ENCODE data around the gene CCDC85C. TPM values are rescaled to one million over a fixed set of nuclear protein-coding genes. Genes with fewer than 3 reads are reported as not detected.

CCDC85C gene
- total RNA-seq, 2 experiments from 2014 or later, result 5.8 to 7.5 TPM

- H3K4me1 Mint-ChIP-seq (ENCODE audit: low read depth), result no peaks in the 10 kb centered on the region
- H3K36me3 Mint-ChIP-seq (ENCODE audit: low read depth), result peaks cover 15% of the 10 kb centered on the region
- no peak for TF ChIP-seq CTCF (IDR thresholded peaks at IDR 0.05)
- POLR2A ChIA-PET, result no interaction called here
- CTCF ChIA-PET, result interaction anchor here (1.0 kb wide), 1 partner anchor 111 kb away, joined by 4 read pairs; no protein-coding TSS in a partner anchor
- H3K36me3 ChIP-seq (ENCODE audit: insufficient read depth, low read length), result peaks cover 18% of the 10 kb centered on the region
- no peak overlapping the region for H3K27ac ChIP-seq (ENCODE audit: low read depth in 1 of 2, low read length in 2 of 2)
- no peaks in the 10 kb centered on the region for H3K9me3 ChIP-seq (ENCODE audit: control insufficient read depth in 1 of 2, insufficient read depth in 1 of 2, low read length in 2 of 2)
- no peak for ATAC-seq (ENCODE audit: poor library complexity)
- no peak overlapping the region for H3K27ac Mint-ChIP-seq
- no peaks in the 10 kb centered on the region for H3K27me3 Mint-ChIP-seq
- no peaks in the 10 kb centered on the region for H3K27me3 ChIP-seq (ENCODE audit: control insufficient read depth in 1 of 2, insufficient read depth in 2 of 2, low read length in 2 of 2)
- DNase-seq, result peak in 1 of 14 experiments; percentile 28
- H3K4me1 ChIP-seq (ENCODE audit: insufficient read depth, low read length), result peaks cover 8% of the 10 kb centered on the region
- H3K9me3 Mint-ChIP-seq, result no peaks in the 10 kb centered on the region
- no peak overlapping the region for H3K4me3 Mint-ChIP-seq
- no peak overlapping the region for H3K4me3 ChIP-seq (ENCODE audit: low read length)
- intact Hi-C loops (cut with DNase I, micrococcal nuclease), result loop anchor here in 1 of 2 experiments (5.0 kb wide), 3 partner anchors 170 to 430 kb away; partner anchors contain the start of gene EML1
Observed at GRCh38 chr14:99516871-99517642, 87.0 kb downstream of the CCDC85C start.

GRCh38 chr14:99516156-99516870, 87.7 kb downstream of the CCDC85C start:
- Mint-ChIP-seq H3K9me3 (no peaks in the 10 kb centered on the region), H3K27ac (no peak overlapping the region), H3K36me3 (ENCODE audit: low read depth) (peaks cover 19% of the 10 kb centered on the region), H3K27me3 (no peaks in the 10 kb centered on the region), H3K4me1 (ENCODE audit: low read depth) (no peaks in the 10 kb centered on the region), H3K4me3 (no peak overlapping the region)
- H3K36me3 ChIP-seq (ENCODE audit: insufficient read depth, low read length), result peaks cover 24% of the 10 kb centered on the region
- H3K27ac ChIP-seq (ENCODE audit: low read depth in 1 of 2, low read length in 2 of 2), result no peak overlapping the region
- ChIA-PET POLR2A (interaction anchor here (1.1 kb wide), 1 partner anchor 35 kb away, joined by 3 read pairs; the partner anchor contains the start of genes CCNK and SETD3), CTCF (no interaction called here)
- intact Hi-C loops (cut with DNase I, micrococcal nuclease), result loop anchor here in 1 of 2 experiments (5.0 kb wide), 3 partner anchors 171 to 431 kb away; partner anchors contain the start of gene EML1
- peak in 3 of 14 experiments; percentile 4 to 32 (median 21) for DNase-seq
- H3K9me3 ChIP-seq (ENCODE audit: control insufficient read depth in 1 of 2, insufficient read depth in 1 of 2, low read length in 2 of 2), result no peaks in the 10 kb centered on the region
- no peaks in the 10 kb centered on the region for H3K27me3 ChIP-seq (ENCODE audit: control insufficient read depth in 1 of 2, insufficient read depth in 2 of 2, low read length in 2 of 2)
- H3K4me3 ChIP-seq (ENCODE audit: low read length), result no peak overlapping the region
- peaks cover 8% of the 10 kb centered on the region for H3K4me1 ChIP-seq (ENCODE audit: insufficient read depth, low read length)
- ATAC-seq (ENCODE audit: poor library complexity), result no peak
- no peak for TF ChIP-seq CTCF (IDR thresholded peaks at IDR 0.05)

- DNase-seq, result peak in 1 of 14 experiments; percentile 31
- no peak overlapping the region for H3K27ac ChIP-seq (ENCODE audit: low read depth in 1 of 2, low read length in 2 of 2)
- H3K27me3 Mint-ChIP-seq, result no peaks in the 10 kb centered on the region
Observed at GRCh38 chr14:99515301-99516155, 88.5 kb downstream of the CCDC85C start.

More at GRCh38 chr14:99515301-99516155, 88.5 kb downstream of the CCDC85C start:
- ChIA-PET POLR2A (interaction anchor here (1.1 kb wide), 1 partner anchor 35 kb away, joined by 3 read pairs; the partner anchor contains the start of genes CCNK and SETD3), CTCF (no interaction called here)
- intact Hi-C loops (cut with DNase I, micrococcal nuclease), result loop anchor here in 1 of 2 experiments (5.0 kb wide), 3 partner anchors 172 to 432 kb away; partner anchors contain the start of gene EML1
- TF ChIP-seq CTCF (IDR thresholded peaks at IDR 0.05), result no peak
- Histone ChIP-seq H3K27me3 (ENCODE audit: control insufficient read depth in 1 of 2, insufficient read depth in 2 of 2, low read length in 2 of 2) (no peaks in the 10 kb centered on the region), H3K9me3 (ENCODE audit: control insufficient read depth in 1 of 2, insufficient read depth in 1 of 2, low read length in 2 of 2) (no peaks in the 10 kb centered on the region), H3K4me1 (ENCODE audit: insufficient read depth, low read length) (peaks cover 8% of the 10 kb centered on the region), H3K36me3 (ENCODE audit: insufficient read depth, low read length) (peaks cover 32% of the 10 kb centered on the region), H3K4me3 (ENCODE audit: low read length) (no peak overlapping the region)
- Mint-ChIP-seq H3K4me1 (ENCODE audit: low read depth) (no peaks in the 10 kb centered on the region), H3K4me3 (no peak overlapping the region), H3K27ac (no peak overlapping the region), H3K36me3 (ENCODE audit: low read depth) (peaks cover 27% of the 10 kb centered on the region), H3K9me3 (no peaks in the 10 kb centered on the region)
- no peak for ATAC-seq (ENCODE audit: poor library complexity)
